GM12891 (cell line): ENCODE data around the gene GABBR2.

Source experiments
- PAX5 ChIP-seq: IDR thresholded peaks from 2 replicates; pipeline ENCODE4 v1.6.1; 2011; ENCODE audit warnings: low read length, moderate library complexity, mild to moderate bottlenecking; ENCODE audit not compliant: insufficient read depth, severe bottlenecking
- POLR2A ChIP-seq: IDR thresholded peaks from 2 replicates; pipeline ENCODE4 v1.6.1; 2011; ENCODE audit warnings: low read depth, low read length, control low read depth
- POLR2AphosphoS5 ChIP-seq: IDR thresholded peaks from 2 replicates; pipeline ENCODE4 v1.6.1; 2011; ENCODE audit warnings: low read depth, low read length, control low read depth
- TAF1 ChIP-seq: IDR thresholded peaks from 2 replicates; pipeline ENCODE4 v1.6.1; 2011; ENCODE audit warnings: low read depth, low read length, control low read depth

DNA sequence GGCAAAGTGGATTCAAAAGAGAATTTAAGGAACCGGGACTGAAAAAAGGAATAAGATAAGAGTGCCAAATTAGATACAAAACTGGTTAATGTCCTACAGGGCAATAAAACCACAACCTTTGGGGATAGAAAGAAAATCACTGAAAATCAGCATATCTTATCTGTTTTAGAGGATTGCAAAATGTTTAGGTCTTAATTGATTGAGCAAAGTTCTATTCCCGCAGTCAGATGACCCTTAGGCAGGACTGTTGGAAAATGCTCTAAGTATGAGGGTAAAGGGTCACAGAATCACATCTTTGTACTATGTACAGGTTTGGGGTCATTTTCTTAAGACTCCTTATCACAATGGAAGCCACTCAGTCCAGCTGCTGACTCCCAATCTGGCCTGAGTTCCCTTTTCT lies 129.0 kb downstream of the GABBR2 start:
- no peak for TF ChIP-seq POLR2AphosphoS5
- TF ChIP-seq POLR2A = no peak
- no peak for TF ChIP-seq PAX5
- no peak for TF ChIP-seq TAF1
